GM21786 (cell line): ENCODE measurements around the gene KIAA0408.
"Not testable (repeated sequence)": the region's sequence is repeated elsewhere in the genome, so short reads cannot be mapped to it uniquely, and the experiment has no call there.

Experiments used
- ATAC-seq: cut with Tn5 transposase; IDR thresholded peaks from one replicate; pipeline ENCODE4 v1.9.1; 2021; ENCODE audit not compliant: unreplicated experiment

Gene KIAA0408

DNA sequence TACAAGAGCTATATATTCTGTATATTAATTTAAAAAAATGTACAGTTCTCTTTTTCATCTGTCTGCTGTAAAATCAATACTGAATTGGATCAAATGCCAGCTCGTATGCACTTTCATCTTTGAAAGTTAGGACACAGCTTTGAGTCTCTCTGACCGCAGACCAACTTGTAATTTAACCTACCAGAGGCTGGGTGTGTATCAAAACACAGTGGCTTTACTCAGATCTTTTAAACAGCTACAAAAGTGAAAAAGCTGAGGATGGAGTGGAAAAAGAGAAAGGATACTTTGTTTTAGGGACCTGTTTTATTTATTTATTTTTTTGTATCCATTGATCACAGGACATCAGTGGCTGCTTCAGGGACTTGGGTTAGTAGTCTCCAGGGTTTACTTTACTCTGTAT, 44.1 kb downstream of the KIAA0408 start:
- ATAC-seq: no peak

DNA sequence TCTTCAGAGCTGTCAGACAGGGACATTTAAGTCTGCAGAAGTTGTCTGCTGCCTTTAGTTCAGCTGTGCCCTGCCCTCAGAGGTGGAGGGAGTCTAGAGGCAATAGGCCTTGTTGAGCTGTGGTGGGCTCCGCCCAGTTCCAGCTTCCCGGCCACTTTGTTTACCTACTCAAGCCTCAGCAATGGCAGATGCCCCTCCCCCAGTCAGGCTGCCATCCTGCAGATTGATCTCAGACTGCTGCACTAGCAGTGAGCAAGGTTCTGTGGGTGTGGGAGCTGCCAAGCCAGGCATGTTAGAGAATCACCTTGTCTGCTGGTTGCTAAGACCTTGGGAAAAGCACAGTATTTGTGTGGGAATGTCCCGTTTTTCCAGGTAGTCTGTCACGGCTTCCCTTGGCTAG, 46.1 kb downstream of the KIAA0408 start:
- not testable (repeated sequence) for ATAC-seq

DNA sequence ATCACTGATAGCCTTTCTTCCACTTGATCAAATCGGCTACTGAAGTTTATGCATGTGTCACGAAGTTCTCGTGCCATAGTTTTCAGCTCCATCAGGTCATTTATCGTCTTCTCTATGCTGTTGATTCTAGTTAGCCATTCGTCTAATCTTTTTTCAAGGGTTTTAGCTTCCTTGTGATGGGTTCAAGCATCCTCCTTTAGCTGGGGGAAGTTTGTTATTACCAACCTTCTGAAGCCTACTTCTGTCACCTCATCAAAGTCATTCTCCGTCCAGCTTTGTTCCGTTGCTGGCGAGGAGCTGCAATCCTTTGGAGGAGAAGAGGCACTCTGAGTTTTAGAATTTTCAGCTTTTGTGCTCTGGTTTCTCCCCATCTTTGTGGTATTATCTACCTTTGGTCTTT, 47.2 kb downstream of the KIAA0408 start:
- ATAC-seq: not testable (repeated sequence)
